Body of pancreas (tissue), 4 donors: ENCODE measurements around the gene CFAP97D2.

Source experiments
- CTCF ChIP-seq, 7 experiments: fragments of 450-650 bp in 4 of 7; fragments of 200-600 bp in 3 of 7; sonication (generic) in 3 of 7; IDR thresholded peaks; one replicate each; pipeline ENCODE4 v1.5.1; 2016 to 2019; ENCODE audit warnings: antibody characterized with exemption in 7 of 7
- POLR2A ChIP-seq, 3 donors: fragments of 450-650 bp; IDR thresholded peaks; one replicate each; pipeline ENCODE4 v1.6.1; 2016; ENCODE audit warnings: antibody characterized with exemption in 3 of 3, mild to moderate bottlenecking in 2 of 3

GRCh38 chr13:114164053-114164452 lies 15.0 kb upstream of the CFAP97D2 start:
- TF ChIP-seq CTCF (IDR thresholded peaks at IDR 0.05) (no peak), POLR2A (IDR thresholded peaks at IDR 0.05) (no peak)
